Loucy (cell line): Measurements from ENCODE around the gene STUM.

Experiments
- EZH2phosphoT487 ChIP-seq: fragments of 200-600 bp; IDR thresholded peaks from 2 replicates; pipeline ENCODE4 v1.6.1; 2018; ENCODE audit warnings: antibody characterized with exemption, mild to moderate bottlenecking, moderate library complexity, borderline replicate concordance
- TF ChIP-seq, protein P1 (sequence below): fragments of 200-600 bp; sonication (generic); conservative IDR thresholded peaks from 2 replicates; pipeline ENCODE4 v1.5.1; 2014; ENCODE audit warnings: mild to moderate bottlenecking, antibody characterized with exemption, low read length

DNA sequence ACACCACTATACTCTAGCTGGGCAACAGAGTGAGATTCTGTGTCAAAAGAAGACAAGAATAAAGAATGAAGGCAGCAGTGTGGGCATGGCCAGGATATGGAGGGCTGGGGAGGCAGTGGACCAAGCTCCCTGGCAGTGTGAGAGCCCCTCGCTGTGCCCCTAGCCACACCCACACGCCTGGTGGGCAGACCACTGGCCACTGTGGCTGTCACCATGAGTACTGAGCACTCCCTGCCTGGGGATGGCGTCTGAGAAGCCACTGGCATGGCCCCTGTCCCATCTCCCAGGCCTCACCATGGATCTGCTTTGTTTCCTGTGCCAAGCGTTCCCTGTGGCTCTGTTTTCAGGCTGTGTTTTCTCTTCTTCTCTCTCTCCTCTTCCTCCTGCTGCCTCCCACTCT is 51.7 kb downstream of the STUM start:
- TF ChIP-seq, protein P1, sequence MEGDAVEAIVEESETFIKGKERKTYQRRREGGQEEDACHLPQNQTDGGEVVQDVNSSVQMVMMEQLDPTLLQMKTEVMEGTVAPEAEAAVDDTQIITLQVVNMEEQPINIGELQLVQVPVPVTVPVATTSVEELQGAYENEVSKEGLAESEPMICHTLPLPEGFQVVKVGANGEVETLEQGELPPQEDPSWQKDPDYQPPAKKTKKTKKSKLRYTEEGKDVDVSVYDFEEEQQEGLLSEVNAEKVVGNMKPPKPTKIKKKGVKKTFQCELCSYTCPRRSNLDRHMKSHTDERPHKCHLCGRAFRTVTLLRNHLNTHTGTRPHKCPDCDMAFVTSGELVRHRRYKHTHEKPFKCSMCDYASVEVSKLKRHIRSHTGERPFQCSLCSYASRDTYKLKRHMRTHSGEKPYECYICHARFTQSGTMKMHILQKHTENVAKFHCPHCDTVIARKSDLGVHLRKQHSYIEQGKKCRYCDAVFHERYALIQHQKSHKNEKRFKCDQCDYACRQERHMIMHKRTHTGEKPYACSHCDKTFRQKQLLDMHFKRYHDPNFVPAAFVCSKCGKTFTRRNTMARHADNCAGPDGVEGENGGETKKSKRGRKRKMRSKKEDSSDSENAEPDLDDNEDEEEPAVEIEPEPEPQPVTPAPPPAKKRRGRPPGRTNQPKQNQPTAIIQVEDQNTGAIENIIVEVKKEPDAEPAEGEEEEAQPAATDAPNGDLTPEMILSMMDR, result no peak
- TF ChIP-seq EZH2phosphoT487, result no peak
